ENCODE measurements around the gene TBC1D19. TPM values are rescaled to one million over a fixed set of nuclear protein-coding genes. Genes with fewer than 3 reads are reported as not detected.

TBC1D19 gene
- total and polyA plus RNA-seq, 9 of the 15 experiments (the other 6 are each of a cell fraction or from before 2014, with no cell fraction given): 0.73 to 5.6 (median 3.7) TPM

DNA sequence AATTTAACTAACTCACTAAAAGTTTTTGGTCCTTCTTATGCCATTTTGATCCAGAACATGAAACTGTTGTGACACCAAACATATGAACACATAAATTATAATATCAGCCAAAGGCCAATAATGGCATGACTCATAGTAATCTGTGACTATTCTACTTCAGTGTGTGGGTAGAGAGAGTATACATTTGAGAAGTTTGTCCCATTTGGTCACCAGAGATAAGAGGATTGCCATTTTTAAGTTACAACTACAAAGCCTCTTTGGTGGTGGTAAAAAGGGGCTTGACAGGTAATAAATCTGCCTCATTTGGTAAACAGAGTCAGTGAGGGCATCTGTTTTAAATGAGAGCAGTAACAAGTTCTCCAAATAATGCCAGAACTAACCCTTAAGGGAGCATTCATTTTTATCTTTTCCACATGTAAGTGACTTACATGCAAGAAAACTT lies 117.9 kb downstream of the TBC1D19 start (continued):
- TF ChIP-seq, protein P1, sequence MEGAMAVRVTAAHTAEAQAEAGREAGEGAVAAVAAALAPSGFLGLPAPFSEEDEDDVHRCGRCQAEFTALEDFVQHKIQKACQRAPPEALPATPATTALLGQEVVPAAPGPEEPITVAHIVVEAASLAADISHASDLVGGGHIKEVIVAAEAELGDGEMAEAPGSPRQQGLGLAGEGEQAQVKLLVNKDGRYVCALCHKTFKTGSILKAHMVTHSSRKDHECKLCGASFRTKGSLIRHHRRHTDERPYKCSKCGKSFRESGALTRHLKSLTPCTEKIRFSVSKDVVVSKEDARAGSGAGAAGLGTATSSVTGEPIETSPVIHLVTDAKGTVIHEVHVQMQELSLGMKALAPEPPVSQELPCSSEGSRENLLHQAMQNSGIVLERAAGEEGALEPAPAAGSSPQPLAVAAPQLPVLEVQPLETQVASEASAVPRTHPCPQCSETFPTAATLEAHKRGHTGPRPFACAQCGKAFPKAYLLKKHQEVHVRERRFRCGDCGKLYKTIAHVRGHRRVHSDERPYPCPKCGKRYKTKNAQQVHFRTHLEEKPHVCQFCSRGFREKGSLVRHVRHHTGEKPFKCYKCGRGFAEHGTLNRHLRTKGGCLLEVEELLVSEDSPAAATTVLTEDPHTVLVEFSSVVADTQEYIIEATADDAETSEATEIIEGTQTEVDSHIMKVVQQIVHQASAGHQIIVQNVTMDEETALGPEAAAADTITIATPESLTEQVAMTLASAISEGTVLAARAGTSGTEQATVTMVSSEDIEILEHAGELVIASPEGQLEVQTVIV (CRISPR knock-in tag; IDR thresholded peaks at IDR 0.05; ENCODE audit: borderline replicate concordance): no peak
- TF ChIP-seq FOXP1 (CRISPR knock-in tag; IDR thresholded peaks at IDR 0.05) (no peak), CC2D1A (IDR thresholded peaks at IDR 0.05) (peak; percentile 29; the same call in 1 of the 2 replicates), KLF16 (IDR thresholded peaks at IDR 0.05) (peak; percentile 55; the same call in 1 of the 2 replicates), ARID2 (IDR thresholded peaks at IDR 0.05) (no peak), SP2 (IDR thresholded peaks at IDR 0.05; ENCODE audit: extremely low read depth, low read depth, low read length, poor library complexity, severe bottlenecking) (no peak), SMARCA4 (IDR thresholded peaks at IDR 0.05) (peak; percentile 98), CBX1 (IDR thresholded peaks at IDR 0.05; ENCODE audit: low read depth) (no peak), CEBPG (CRISPR knock-in tag; IDR thresholded peaks at IDR 0.05) (no peak), CEBPG (tag; conservative IDR thresholded peaks at IDR 0.05 in 1 of 2, IDR thresholded peaks at IDR 0.05 in 1 of 2) (peak in 1 of 2 experiments; percentile 79; a peak in 2 of 4 replicates), ZNF583 (CRISPR knock-in tag; IDR thresholded peaks at IDR 0.05) (no peak), NEUROD1 (IDR thresholded peaks at IDR 0.05; ENCODE audit: borderline replicate concordance, low read depth, low read length, partially characterized antibody) (peak; percentile 54), NONO (IDR thresholded peaks at IDR 0.05; ENCODE audit: low read depth in 2 of 2, low read length in 1 of 2) (no peak)
- TF ChIP-seq, protein P2, sequence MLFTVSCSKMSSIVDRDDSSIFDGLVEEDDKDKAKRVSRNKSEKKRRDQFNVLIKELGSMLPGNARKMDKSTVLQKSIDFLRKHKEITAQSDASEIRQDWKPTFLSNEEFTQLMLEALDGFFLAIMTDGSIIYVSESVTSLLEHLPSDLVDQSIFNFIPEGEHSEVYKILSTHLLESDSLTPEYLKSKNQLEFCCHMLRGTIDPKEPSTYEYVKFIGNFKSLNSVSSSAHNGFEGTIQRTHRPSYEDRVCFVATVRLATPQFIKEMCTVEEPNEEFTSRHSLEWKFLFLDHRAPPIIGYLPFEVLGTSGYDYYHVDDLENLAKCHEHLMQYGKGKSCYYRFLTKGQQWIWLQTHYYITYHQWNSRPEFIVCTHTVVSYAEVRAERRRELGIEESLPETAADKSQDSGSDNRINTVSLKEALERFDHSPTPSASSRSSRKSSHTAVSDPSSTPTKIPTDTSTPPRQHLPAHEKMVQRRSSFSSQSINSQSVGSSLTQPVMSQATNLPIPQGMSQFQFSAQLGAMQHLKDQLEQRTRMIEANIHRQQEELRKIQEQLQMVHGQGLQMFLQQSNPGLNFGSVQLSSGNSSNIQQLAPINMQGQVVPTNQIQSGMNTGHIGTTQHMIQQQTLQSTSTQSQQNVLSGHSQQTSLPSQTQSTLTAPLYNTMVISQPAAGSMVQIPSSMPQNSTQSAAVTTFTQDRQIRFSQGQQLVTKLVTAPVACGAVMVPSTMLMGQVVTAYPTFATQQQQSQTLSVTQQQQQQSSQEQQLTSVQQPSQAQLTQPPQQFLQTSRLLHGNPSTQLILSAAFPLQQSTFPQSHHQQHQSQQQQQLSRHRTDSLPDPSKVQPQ (CRISPR knock-in tag; IDR thresholded peaks at IDR 0.05; ENCODE audit: borderline replicate concordance): no peak
- TF ChIP-seq, protein P3, sequence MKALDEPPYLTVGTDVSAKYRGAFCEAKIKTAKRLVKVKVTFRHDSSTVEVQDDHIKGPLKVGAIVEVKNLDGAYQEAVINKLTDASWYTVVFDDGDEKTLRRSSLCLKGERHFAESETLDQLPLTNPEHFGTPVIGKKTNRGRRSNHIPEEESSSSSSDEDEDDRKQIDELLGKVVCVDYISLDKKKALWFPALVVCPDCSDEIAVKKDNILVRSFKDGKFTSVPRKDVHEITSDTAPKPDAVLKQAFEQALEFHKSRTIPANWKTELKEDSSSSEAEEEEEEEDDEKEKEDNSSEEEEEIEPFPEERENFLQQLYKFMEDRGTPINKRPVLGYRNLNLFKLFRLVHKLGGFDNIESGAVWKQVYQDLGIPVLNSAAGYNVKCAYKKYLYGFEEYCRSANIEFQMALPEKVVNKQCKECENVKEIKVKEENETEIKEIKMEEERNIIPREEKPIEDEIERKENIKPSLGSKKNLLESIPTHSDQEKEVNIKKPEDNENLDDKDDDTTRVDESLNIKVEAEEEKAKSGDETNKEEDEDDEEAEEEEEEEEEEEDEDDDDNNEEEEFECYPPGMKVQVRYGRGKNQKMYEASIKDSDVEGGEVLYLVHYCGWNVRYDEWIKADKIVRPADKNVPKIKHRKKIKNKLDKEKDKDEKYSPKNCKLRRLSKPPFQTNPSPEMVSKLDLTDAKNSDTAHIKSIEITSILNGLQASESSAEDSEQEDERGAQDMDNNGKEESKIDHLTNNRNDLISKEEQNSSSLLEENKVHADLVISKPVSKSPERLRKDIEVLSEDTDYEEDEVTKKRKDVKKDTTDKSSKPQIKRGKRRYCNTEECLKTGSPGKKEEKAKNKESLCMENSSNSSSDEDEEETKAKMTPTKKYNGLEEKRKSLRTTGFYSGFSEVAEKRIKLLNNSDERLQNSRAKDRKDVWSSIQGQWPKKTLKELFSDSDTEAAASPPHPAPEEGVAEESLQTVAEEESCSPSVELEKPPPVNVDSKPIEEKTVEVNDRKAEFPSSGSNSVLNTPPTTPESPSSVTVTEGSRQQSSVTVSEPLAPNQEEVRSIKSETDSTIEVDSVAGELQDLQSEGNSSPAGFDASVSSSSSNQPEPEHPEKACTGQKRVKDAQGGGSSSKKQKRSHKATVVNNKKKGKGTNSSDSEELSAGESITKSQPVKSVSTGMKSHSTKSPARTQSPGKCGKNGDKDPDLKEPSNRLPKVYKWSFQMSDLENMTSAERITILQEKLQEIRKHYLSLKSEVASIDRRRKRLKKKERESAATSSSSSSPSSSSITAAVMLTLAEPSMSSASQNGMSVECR (CRISPR knock-in tag; IDR thresholded peaks at IDR 0.05): no peak
- TF ChIP-seq, protein P4, sequence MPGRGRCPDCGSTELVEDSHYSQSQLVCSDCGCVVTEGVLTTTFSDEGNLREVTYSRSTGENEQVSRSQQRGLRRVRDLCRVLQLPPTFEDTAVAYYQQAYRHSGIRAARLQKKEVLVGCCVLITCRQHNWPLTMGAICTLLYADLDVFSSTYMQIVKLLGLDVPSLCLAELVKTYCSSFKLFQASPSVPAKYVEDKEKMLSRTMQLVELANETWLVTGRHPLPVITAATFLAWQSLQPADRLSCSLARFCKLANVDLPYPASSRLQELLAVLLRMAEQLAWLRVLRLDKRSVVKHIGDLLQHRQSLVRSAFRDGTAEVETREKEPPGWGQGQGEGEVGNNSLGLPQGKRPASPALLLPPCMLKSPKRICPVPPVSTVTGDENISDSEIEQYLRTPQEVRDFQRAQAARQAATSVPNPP (IDR thresholded peaks at IDR 0.05; ENCODE audit: borderline replicate concordance, insufficient read depth, insufficient read length): no peak
